Gastrocnemius medialis (tissue), 4 donors: ENCODE data around the gene LYSET. TPM values are rescaled to one million over a fixed set of nuclear protein-coding genes. Genes with fewer than 3 reads are reported as not detected.

Experiments used
- ATAC-seq, 2 donors: fragments of 150-250 bp; one replicate each; pipeline ENCODE4 v1.9.1; 2016
- DNase-seq, 2 donors: peaks; one replicate each; pipeline ENCODE4 v3.0.0-alpha.2; 2019
- H3K27ac ChIP-seq, 4 donors: fragments of 200-600 bp; sonication (generic); 1 replicate in 1 of 4; 2 replicates in 3 of 4; pipeline ENCODE4 v1.5.1; 2016 to 2018; ENCODE audit warnings: mild to moderate bottlenecking in 2 of 4, moderate library complexity in 1 of 4
- H3K27me3 ChIP-seq, 3 donors: fragments of 200-600 bp; sonication (generic) in 2 of 3; 1 replicate in 1 of 3; 2 replicates in 2 of 3; pipeline versions ENCODE4 v1.5.1 to v1.6.0; 2016 to 2019; ENCODE audit warnings: mild to moderate bottlenecking in 1 of 3, moderate library complexity in 1 of 3
- H3K36me3 ChIP-seq, 2 donors: fragments of 200-600 bp; sonication (generic) in 1 of 2; one replicate each; pipeline ENCODE4 v1.5.1; 2017 to 2018
- H3K4me1 ChIP-seq, 2 donors: fragments of 200-600 bp; sonication (generic) in 1 of 2; one replicate each; pipeline ENCODE4 v1.5.1; 2016 to 2017; ENCODE audit warnings: mild to moderate bottlenecking in 2 of 2
- H3K4me3 ChIP-seq, 4 donors: fragments of 200-600 bp; sonication (generic) in 3 of 4; 1 replicate in 1 of 4; 2 replicates in 3 of 4; pipeline ENCODE4 v1.5.1; 2016 to 2019; ENCODE audit warnings: mild to moderate bottlenecking in 2 of 4
- H3K9me3 ChIP-seq, 3 donors: fragments of 200-600 bp; sonication (generic) in 2 of 3; 1 replicate in 1 of 3; 2 replicates in 2 of 3; pipeline ENCODE4 v1.5.1; 2016 to 2019
- CTCF ChIP-seq, 5 experiments: fragments of 450-650 bp in 3 of 5; fragments of 200-600 bp in 2 of 5; sonication (generic) in 2 of 5; IDR thresholded peaks in 4 of 5; conservative IDR thresholded peaks in 1 of 5; 1 replicate in 4 of 5; 2 replicates in 1 of 5; pipeline ENCODE4 v1.5.1; 2016 to 2019; ENCODE audit warnings: antibody characterized with exemption in 5 of 5, mild to moderate bottlenecking in 3 of 5, moderate library complexity in 3 of 5
- POLR2A ChIP-seq, 2 donors: fragments of 450-650 bp; IDR thresholded peaks; one replicate each; pipeline ENCODE4 v1.6.1; 2017; ENCODE audit warnings: antibody characterized with exemption in 2 of 2, mild to moderate bottlenecking in 2 of 2, moderate library complexity in 2 of 2
- in situ Hi-C, 4 donors: fragments of 200-750 bp; cut with MboI; loops; one replicate each; pipeline versions ENCODE4 v1.15.0 to v1.8.0; 2017; ENCODE audit warnings: low sequenced_read_pairs in 4 of 4
- intact Hi-C: fragments of 100-400 bp; cut with DNase I; formaldehyde crosslinking; loops from one replicate; pipeline ENCODE4 v1.15.1; 2023; ENCODE audit warnings: low total_unique reads
- total RNA-seq, 4 donors: library from RNA; depleted of rRNA; stranded (reverse); fragments of >200 nt; gene quantifications; one replicate each; pipeline versions ENCODE4 v1.1.0 to v1.2.3, GENCODE V29; 2016

LYSET gene
- total RNA-seq, 4 donors from 2014 or later, result 9.7 to 16.0 (median 14.0) TPM

GRCh38 chr14:93207468-93208308, 22.6 kb downstream of the LYSET start:
- Histone ChIP-seq H3K4me1 (peaks cover 21 to 24% of the 10 kb centered on the region in 2 donors), H3K36me3 (peaks cover 0 to 28% of the 10 kb centered on the region in 2 donors)
- intact Hi-C loops, result loop anchor here (1.0 to 5.0 kb wide), 4 partner anchors 23 to 460 kb away; partner anchors contain the start of genes BTBD7, ITPK1, LGMN and MOAP1

GRCh38 chr14:93212432-93212831, 27.3 kb downstream of the LYSET start:
- intact Hi-C loops, result no loop called here
- Histone ChIP-seq H3K36me3 (peaks cover 0 to 74% of the 10 kb centered on the region in 2 donors), H3K9me3 (no peaks in the 10 kb centered on the region), H3K27me3 (no peaks in the 10 kb centered on the region), H3K4me3 (no peak overlapping the region), H3K4me1 (peaks cover 15 to 17% of the 10 kb centered on the region in 2 donors), H3K27ac (no peak overlapping the region)
- no peak for ATAC-seq
- in situ Hi-C loops, result loop anchor here in 1 of 4 donors (25.0 kb wide), 1 partner anchor 400 kb away; no protein-coding TSS in a partner anchor
- DNase-seq, result no peak
- TF ChIP-seq CTCF (IDR thresholded peaks at IDR 0.05 in 4 of 5, conservative IDR thresholded peaks at IDR 0.05 in 1 of 5), result no peak
- no peak for TF ChIP-seq POLR2A (IDR thresholded peaks at IDR 0.05)

More at GRCh38 chr14:93207468-93208308, 22.6 kb downstream of the LYSET start:
- no peaks in the 10 kb centered on the region for H3K27me3 ChIP-seq
- peak overlapping the region; percentile 82 to 89 (median 87) for H3K4me3 ChIP-seq
- ATAC-seq, result peak; percentile 42 to 48
- in situ Hi-C loops, result loop anchor here in 1 of 4 donors (25.0 kb wide), 1 partner anchor 405 kb away; no protein-coding TSS in a partner anchor
- TF ChIP-seq CTCF (IDR thresholded peaks at IDR 0.05 in 4 of 5, conservative IDR thresholded peaks at IDR 0.05 in 1 of 5) (peak in 1 of 5 experiments; percentile 25), POLR2A (IDR thresholded peaks at IDR 0.05) (no peak)
- H3K27ac ChIP-seq, result peak overlapping the region; percentile 85 to 96 (median 88)
- DNase-seq, result peak in 1 of 2 donors; percentile 46
- no peaks in the 10 kb centered on the region for H3K9me3 ChIP-seq

GRCh38 chr14:93214598-93214997, 29.5 kb downstream of the LYSET start:
- Histone ChIP-seq H3K9me3 (no peaks in the 10 kb centered on the region), H3K27ac (no peak overlapping the region), H3K36me3 (peaks cover 0 to 95% of the 10 kb centered on the region in 2 donors), H3K4me3 (no peak overlapping the region), H3K27me3 (no peaks in the 10 kb centered on the region), H3K4me1 (no peaks in the 10 kb centered on the region)
- no peak for DNase-seq
- intact Hi-C loops, result no loop called here
- TF ChIP-seq POLR2A (IDR thresholded peaks at IDR 0.05) (no peak), CTCF (IDR thresholded peaks at IDR 0.05 in 4 of 5, conservative IDR thresholded peaks at IDR 0.05 in 1 of 5) (no peak)
- in situ Hi-C loops, result loop anchor here in 1 of 4 donors (25.0 kb wide), 1 partner anchor 398 kb away; no protein-coding TSS in a partner anchor
- ATAC-seq, result no peak

- ATAC-seq (peak; percentile 65 to 76), DNase-seq (no peak)
- no peaks in the 10 kb centered on the region for H3K27me3 ChIP-seq
- in situ Hi-C loops (loop anchor here in 1 of 4 donors (25.0 kb wide), 1 partner anchor 393 kb away; no protein-coding TSS in a partner anchor), intact Hi-C loops (no loop called here)
- H3K27ac ChIP-seq, result no peak overlapping the region
- no peaks in the 10 kb centered on the region for H3K9me3 ChIP-seq
- H3K4me1 ChIP-seq, result no peaks in the 10 kb centered on the region
- TF ChIP-seq POLR2A (IDR thresholded peaks at IDR 0.05) (no peak), CTCF (IDR thresholded peaks at IDR 0.05 in 4 of 5, conservative IDR thresholded peaks at IDR 0.05 in 1 of 5) (peak in 3 of 5 experiments; percentile 21 to 58 (median 48))
- H3K36me3 ChIP-seq, result peaks cover 2 to 96% of the 10 kb centered on the region in 2 donors
- no peak overlapping the region for H3K4me3 ChIP-seq
Measured at GRCh38 chr14:93219103-93219726, 34.1 kb downstream of the LYSET start.
